Measurements from ENCODE around the gene XRCC3. TPM values are rescaled to one million over a fixed set of nuclear protein-coding genes. Genes with fewer than 3 reads are reported as not detected.

The XRCC3 gene
- total and polyA plus RNA-seq, 10 of the 15 experiments (the other 5 are each of a cell fraction or from before 2014, with no cell fraction given) = 0.37 to 52.0 (median 26.8) TPM

DNA sequence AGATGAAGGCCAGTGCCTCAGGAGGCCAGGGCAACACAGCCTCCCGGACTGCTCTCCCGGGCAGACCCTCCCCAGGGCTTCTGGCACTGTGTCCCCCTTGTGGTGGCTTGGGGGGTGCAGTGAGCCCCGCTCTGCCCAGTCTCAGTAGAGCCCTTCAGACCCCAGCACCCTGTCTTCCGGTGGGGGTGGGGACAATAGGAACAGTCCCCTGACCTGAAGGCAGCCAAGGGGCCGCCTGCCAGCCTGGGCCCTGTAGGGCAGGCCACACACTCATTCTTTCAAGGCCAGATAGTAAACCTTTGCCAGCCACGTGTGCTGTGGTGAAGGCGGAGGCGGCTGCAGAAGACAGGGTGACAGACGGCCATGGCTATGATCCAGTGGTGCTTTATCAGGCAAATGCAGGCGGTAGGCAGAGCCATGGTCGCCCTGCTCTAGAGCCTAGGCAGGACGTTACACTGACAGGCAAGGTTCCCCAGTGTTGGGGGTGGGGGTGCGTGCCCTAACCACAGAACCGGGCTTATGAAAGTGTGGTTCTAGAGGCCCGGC lies 15.3 kb upstream of the XRCC3 start (continued):
- TF ChIP-seq ETV6 (conservative IDR thresholded peaks at IDR 0.05 in 1 of 2, IDR thresholded peaks at IDR 0.05 in 1 of 2; ENCODE audit: borderline replicate concordance in 1 of 2, low read depth in 1 of 2) (no peak), HCFC1 (IDR thresholded peaks at IDR 0.05; ENCODE audit: low read length) (no peak)
- TF ChIP-seq, protein P1, sequence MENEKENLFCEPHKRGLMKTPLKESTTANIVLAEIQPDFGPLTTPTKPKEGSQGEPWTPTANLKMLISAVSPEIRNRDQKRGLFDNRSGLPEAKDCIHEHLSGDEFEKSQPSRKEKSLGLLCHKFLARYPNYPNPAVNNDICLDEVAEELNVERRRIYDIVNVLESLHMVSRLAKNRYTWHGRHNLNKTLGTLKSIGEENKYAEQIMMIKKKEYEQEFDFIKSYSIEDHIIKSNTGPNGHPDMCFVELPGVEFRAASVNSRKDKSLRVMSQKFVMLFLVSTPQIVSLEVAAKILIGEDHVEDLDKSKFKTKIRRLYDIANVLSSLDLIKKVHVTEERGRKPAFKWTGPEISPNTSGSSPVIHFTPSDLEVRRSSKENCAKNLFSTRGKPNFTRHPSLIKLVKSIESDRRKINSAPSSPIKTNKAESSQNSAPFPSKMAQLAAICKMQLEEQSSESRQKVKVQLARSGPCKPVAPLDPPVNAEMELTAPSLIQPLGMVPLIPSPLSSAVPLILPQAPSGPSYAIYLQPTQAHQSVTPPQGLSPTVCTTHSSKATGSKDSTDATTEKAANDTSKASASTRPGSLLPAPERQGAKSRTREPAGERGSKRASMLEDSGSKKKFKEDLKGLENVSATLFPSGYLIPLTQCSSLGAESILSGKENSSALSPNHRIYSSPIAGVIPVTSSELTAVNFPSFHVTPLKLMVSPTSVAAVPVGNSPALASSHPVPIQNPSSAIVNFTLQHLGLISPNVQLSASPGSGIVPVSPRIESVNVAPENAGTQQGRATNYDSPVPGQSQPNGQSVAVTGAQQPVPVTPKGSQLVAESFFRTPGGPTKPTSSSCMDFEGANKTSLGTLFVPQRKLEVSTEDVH (IDR thresholded peaks at IDR 0.05; ENCODE audit: low read depth, partially characterized antibody) = no peak

DNA sequence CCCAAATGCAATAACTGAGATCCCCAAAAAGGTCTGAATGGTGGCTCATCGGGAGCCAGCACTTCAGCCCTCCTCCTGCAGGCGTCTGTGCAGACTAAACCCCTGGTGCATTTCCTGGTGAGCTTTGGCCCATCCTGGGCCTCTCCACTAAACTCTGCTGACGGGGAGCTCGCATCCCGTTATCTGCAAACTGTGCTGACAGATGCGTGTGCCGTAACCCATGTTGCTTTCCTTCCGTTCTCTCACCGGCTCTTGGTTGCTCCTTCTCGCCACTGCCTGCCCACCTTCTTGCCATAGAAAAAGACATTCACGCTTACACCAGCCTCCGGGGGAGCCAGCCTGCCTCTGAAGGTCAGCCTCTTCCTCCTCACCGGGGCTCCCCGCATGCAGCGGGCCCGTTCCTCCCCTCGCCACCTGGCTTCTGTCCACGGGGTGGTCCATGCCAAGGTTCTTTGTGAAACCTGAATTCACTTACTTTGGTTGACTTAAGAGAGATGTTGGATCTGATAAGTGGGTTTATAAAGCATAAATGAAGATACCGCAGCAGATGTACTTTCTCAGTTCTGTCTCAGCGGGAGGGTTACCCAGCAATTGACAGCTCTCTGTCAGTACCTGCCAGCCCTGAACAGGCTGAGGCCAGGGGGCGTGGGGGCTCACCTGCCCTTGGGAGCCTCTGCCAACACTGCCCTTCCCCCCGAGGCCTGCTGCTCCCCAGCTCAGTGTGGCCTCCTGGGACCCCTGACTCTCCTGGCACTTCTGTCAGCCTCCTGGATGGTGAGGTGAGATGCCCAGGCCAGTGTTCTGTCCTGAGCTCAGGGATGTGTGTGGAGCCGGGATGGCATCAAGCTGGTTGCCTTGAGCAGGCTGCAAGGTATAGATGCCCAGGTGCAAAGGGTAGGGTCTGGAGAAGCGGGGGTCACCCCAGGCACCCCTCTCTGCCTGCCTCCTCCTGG lies 14.5 kb upstream of the XRCC3 start:
- H3K4me1 ChIP-seq (ENCODE audit: control insufficient read depth, insufficient read depth, low read length) = no peaks in the 10 kb centered on the region
- H2AFZ ChIP-seq (ENCODE audit: control insufficient read depth, low read depth, low read length) = no peak overlapping the region
- no peak overlapping the region for H3K4me3 ChIP-seq
- no peaks in the 10 kb centered on the region for H4K20me1 ChIP-seq (ENCODE audit: control insufficient read depth, insufficient read depth)
- no peak overlapping the region for H3K9ac ChIP-seq (ENCODE audit: control insufficient read depth, insufficient read depth, low read length)
- no peak overlapping the region for H3K4me2 ChIP-seq (ENCODE audit: control insufficient read depth, insufficient read depth)
- intact Hi-C loops (cut with micrococcal nuclease; ENCODE audit: unreplicated experiment) = no loop called here
- ATAC-seq (no peak), DNase-seq (ENCODE audit: low read depth, low spot score) (no peak), FAIRE-seq (no peak)
- RAD21 ChIA-PET (ENCODE audit: unreplicated experiment) = no interaction called here
- TSS peak; percentile 27 for BruUV-seq (replicated peaks)
- no peaks in the 10 kb centered on the region for H3K9me3 ChIP-seq (replicated peaks; ENCODE audit: control insufficient read depth, insufficient read depth, low read length)
- H3K27me3 ChIP-seq (replicated peaks in 1 of 2; ENCODE audit: control insufficient read depth in 2 of 2, insufficient read depth in 2 of 2, low read length in 1 of 2) = no peaks in the 10 kb centered on the region
- H3K36me3 ChIP-seq (ENCODE audit: control insufficient read depth in 2 of 2, insufficient read depth in 2 of 2, low read length in 1 of 2) = peaks cover 3 to 13% of the 10 kb centered on the region in 2 experiments; a peak in 3 of 4 replicates
- WGBS (ENCODE audit: insufficient coverage, insufficient replicate concordance, low lambda C conversion rate, missing lambda C conversion rate) = 91% methylated on average over 22 of the region's 24 CpGs
- CTCF ChIA-PET = no interaction called here
- no peak overlapping the region for H3K27ac ChIP-seq (ENCODE audit: control insufficient read depth, insufficient read depth)
- SMC1A ChIA-PET (ENCODE audit: uncharacterized antibody, unreplicated experiment) = no interaction called here
- POLR2A ChIA-PET = no interaction called here
- H3K79me2 ChIP-seq (ENCODE audit: control insufficient read depth, insufficient read depth, low read length) = no peaks in the 10 kb centered on the region
- in situ Hi-C loops (cut with MboI) = no loop called here
- TF ChIP-seq BMI1 (IDR thresholded peaks at IDR 0.05; ENCODE audit: borderline replicate concordance) = no peak
- no peak for TF ChIP-seq BACH1 (IDR thresholded peaks at IDR 0.05; ENCODE audit: borderline replicate concordance)
- no peak for TF ChIP-seq MYB (IDR thresholded peaks at IDR 0.05; ENCODE audit: borderline replicate concordance, low read depth, low read length)
- TF ChIP-seq NR2C1 (IDR thresholded peaks at IDR 0.05) = no peak
- TF ChIP-seq BRCA1 (IDR thresholded peaks at IDR 0.05; ENCODE audit: low read depth, low read length) = no peak
- TF ChIP-seq NFIC (IDR thresholded peaks at IDR 0.05; ENCODE audit: low read depth, low read length) = no peak
- TF ChIP-seq ZNF384 (IDR thresholded peaks at IDR 0.05; ENCODE audit: borderline replicate concordance, low read depth, low read length) = no peak
- TF ChIP-seq SMC3 (IDR thresholded peaks at IDR 0.05; ENCODE audit: borderline replicate concordance, low read length) = no peak
- TF ChIP-seq WRNIP1 (IDR thresholded peaks at IDR 0.05; ENCODE audit: borderline replicate concordance, low read depth, low read length) = no peak
- TF ChIP-seq MTA3 (IDR thresholded peaks at IDR 0.05; ENCODE audit: borderline replicate concordance, low read length) = no peak
- no peak for TF ChIP-seq SMAD1 (IDR thresholded peaks at IDR 0.05; ENCODE audit: low read depth, partially characterized antibody)
- TF ChIP-seq NBN (IDR thresholded peaks at IDR 0.05) = no peak
- TF ChIP-seq, protein P2, sequence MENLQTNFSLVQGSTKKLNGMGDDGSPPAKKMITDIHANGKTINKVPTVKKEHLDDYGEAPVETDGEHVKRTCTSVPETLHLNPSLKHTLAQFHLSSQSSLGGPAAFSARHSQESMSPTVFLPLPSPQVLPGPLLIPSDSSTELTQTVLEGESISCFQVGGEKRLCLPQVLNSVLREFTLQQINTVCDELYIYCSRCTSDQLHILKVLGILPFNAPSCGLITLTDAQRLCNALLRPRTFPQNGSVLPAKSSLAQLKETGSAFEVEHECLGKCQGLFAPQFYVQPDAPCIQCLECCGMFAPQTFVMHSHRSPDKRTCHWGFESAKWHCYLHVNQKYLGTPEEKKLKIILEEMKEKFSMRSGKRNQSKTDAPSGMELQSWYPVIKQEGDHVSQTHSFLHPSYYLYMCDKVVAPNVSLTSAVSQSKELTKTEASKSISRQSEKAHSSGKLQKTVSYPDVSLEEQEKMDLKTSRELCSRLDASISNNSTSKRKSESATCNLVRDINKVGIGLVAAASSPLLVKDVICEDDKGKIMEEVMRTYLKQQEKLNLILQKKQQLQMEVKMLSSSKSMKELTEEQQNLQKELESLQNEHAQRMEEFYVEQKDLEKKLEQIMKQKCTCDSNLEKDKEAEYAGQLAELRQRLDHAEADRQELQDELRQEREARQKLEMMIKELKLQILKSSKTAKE (IDR thresholded peaks at IDR 0.05; ENCODE audit: low read depth, poor library complexity, severe bottlenecking) = no peak
